Breast epithelium (tissue), 3 donors: ENCODE measurements around the gene FAM163B.

Experiments
- POLR2AphosphoS5 ChIP-seq, 3 donors: sonication (generic); formaldehyde crosslinking; IDR thresholded peaks; one replicate each; pipeline ENCODE4 v1.6.1; 2017; ENCODE audit warnings: antibody characterized with exemption in 3 of 3
- TF ChIP-seq, protein P1 (sequence below), 3 donors: fragments of 450-650 bp; IDR thresholded peaks; one replicate each; pipeline ENCODE4 v1.5.1; 2016 to 2017; ENCODE audit warnings: antibody characterized with exemption in 3 of 3, mild to moderate bottlenecking in 3 of 3, moderate library complexity in 3 of 3

GRCh38 chr9:133581011-133581410, 28.2 kb downstream of the FAM163B start:
- TF ChIP-seq, protein P1, sequence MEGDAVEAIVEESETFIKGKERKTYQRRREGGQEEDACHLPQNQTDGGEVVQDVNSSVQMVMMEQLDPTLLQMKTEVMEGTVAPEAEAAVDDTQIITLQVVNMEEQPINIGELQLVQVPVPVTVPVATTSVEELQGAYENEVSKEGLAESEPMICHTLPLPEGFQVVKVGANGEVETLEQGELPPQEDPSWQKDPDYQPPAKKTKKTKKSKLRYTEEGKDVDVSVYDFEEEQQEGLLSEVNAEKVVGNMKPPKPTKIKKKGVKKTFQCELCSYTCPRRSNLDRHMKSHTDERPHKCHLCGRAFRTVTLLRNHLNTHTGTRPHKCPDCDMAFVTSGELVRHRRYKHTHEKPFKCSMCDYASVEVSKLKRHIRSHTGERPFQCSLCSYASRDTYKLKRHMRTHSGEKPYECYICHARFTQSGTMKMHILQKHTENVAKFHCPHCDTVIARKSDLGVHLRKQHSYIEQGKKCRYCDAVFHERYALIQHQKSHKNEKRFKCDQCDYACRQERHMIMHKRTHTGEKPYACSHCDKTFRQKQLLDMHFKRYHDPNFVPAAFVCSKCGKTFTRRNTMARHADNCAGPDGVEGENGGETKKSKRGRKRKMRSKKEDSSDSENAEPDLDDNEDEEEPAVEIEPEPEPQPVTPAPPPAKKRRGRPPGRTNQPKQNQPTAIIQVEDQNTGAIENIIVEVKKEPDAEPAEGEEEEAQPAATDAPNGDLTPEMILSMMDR (IDR thresholded peaks at IDR 0.05), result no peak
- no peak for TF ChIP-seq POLR2AphosphoS5 (IDR thresholded peaks at IDR 0.05)
